Hepatocyte (in vitro differentiated cells): ENCODE measurements around the gene EIF4EBP3. TPM values are rescaled to one million over a fixed set of nuclear protein-coding genes. Genes with fewer than 3 reads are reported as not detected.
"Not testable (repeated sequence)": the region's sequence is repeated elsewhere in the genome, so short reads cannot be mapped to it uniquely, and the experiment has no call there.

Source experiments
- DNase-seq: peaks from one replicate; pipeline ENCODE4 v3.0.0-alpha.2; 2016; ENCODE audit warnings: low spot score
- H2AFZ ChIP-seq: fragments of 200-600 bp; sonication (generic); 2 replicates; pipeline ENCODE4 v1.6.0; 2016; ENCODE audit warnings: antibody characterized with exemption, mild to moderate bottlenecking
- H3K27ac ChIP-seq: fragments of 200-600 bp; sonication (generic); 2 replicates; pipeline ENCODE4 v1.5.1; 2016; ENCODE audit warnings: mild to moderate bottlenecking
- H3K27me3 ChIP-seq: fragments of 200-600 bp; sonication (generic); 2 replicates; pipeline ENCODE4 v1.6.1; 2016
- H3K36me3 ChIP-seq: fragments of 200-600 bp; sonication (generic); replicated peaks from 2 replicates; pipeline ENCODE4 v1.5.1; 2016; ENCODE audit warnings: low read depth; ENCODE audit not compliant: insufficient read depth
- H3K4me1 ChIP-seq: fragments of 200-600 bp; sonication (generic); 2 replicates; pipeline ENCODE4 v1.5.1; 2016; ENCODE audit warnings: mild to moderate bottlenecking, moderate library complexity; ENCODE audit not compliant: insufficient read depth
- H3K4me2 ChIP-seq: fragments of 200-600 bp; sonication (generic); 2 replicates; pipeline ENCODE4 v1.6.0; 2016
- H3K4me3 ChIP-seq: fragments of 200-600 bp; sonication (generic); 2 replicates; pipeline ENCODE4 v1.5.1; 2016; ENCODE audit warnings: mild to moderate bottlenecking
- H3K79me2 ChIP-seq: fragments of 200-600 bp; sonication (generic); 2 replicates; pipeline ENCODE4 v1.6.0; 2017; ENCODE audit warnings: mild to moderate bottlenecking
- H3K9me2 ChIP-seq: fragments of 200-600 bp; sonication (generic); replicated peaks from 2 replicates; pipeline ENCODE4 v1.6.0; 2017; ENCODE audit warnings: mild to moderate bottlenecking; ENCODE audit not compliant: insufficient read depth
- H3K9me3 ChIP-seq: fragments of 200-600 bp; sonication (generic); 2 replicates; pipeline ENCODE4 v1.5.1; 2016; ENCODE audit warnings: low read depth, mild to moderate bottlenecking
- H4K20me1 ChIP-seq: fragments of 200-600 bp; sonication (generic); 2 replicates; pipeline ENCODE4 v1.6.0; 2016; ENCODE audit warnings: mild to moderate bottlenecking; ENCODE audit not compliant: insufficient read depth, poor library complexity, severe bottlenecking
- EZH2 ChIP-seq: fragments of 200-600 bp; sonication (generic); IDR thresholded peaks from 2 replicates; pipeline ENCODE4 v1.6.1; 2016; ENCODE audit warnings: antibody characterized with exemption, mild to moderate bottlenecking, borderline replicate concordance
- EZH2phosphoT487 ChIP-seq: fragments of 200-600 bp; sonication (generic); IDR thresholded peaks from one replicate; pipeline ENCODE4 v1.6.1; 2018; ENCODE audit warnings: antibody characterized with exemption, mild to moderate bottlenecking, low read depth, moderate library complexity; ENCODE audit not compliant: unreplicated experiment, severe bottlenecking
- WGBS: methylation state at CpG from one replicate; pipeline ENCODE4 v1.1.6; 2016; ENCODE audit warnings: low lambda C conversion rate; ENCODE audit errors: missing lambda C conversion rate; 5-methylcytosine and 5-hydroxymethylcytosine counted together
- polyA plus RNA-seq: library from polyadenylated mRNA; unstranded; fragments of >200 nt; fragmentation: Nextera tagmentation; extraction: Ambion mirVana; gene quantifications from 2 replicates; pipeline ENCODE4 v1.2.1, GENCODE V29; 2016
- total RNA-seq: library from RNA; depleted of rRNA; stranded (reverse); fragments of >200 nt; gene quantifications from 2 replicates; pipeline ENCODE4 v1.2.3, GENCODE V29; 2014
- TF ChIP-seq, protein P1 (sequence below): fragments of 200-600 bp; sonication (generic); IDR thresholded peaks from 2 replicates; pipeline ENCODE4 v1.5.1; 2016; ENCODE audit warnings: antibody characterized with exemption, mild to moderate bottlenecking; ENCODE audit not compliant: poor library complexity

Gene EIF4EBP3
- total and polyA plus RNA-seq, 2 experiments from 2014 or later, result 2.7 to 6.9 TPM

DNA sequence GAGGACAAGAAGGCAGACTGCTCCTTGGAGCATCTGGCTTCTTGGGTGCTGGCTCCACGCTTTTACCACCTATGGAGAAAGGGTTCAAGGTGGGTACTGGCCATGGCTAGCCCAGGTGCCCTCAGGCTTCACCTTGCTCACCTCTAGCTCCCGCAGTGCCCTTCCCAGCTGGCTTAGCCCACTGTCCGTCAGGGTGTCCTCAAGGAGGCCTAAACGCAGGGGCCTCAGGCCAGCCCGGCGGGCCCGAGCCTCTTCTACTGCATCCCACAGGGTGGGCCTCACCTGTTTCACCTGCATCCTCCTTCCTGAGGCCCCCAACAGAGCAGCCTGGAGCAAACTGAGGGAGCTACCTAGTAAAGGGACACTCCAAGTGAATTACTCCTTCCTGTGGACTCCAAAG lies 26.2 kb downstream of the EIF4EBP3 start:
- no peaks in the 10 kb centered on the region for H3K79me2 ChIP-seq
- no peak for DNase-seq
- no peaks in the 10 kb centered on the region for H3K27me3 ChIP-seq
- H3K4me1 ChIP-seq, result no peaks in the 10 kb centered on the region
- H4K20me1 ChIP-seq, result no peaks in the 10 kb centered on the region
- H3K36me3 ChIP-seq, result no peaks in the 10 kb centered on the region
- H3K9me3 ChIP-seq, result no peaks in the 10 kb centered on the region
- no peak overlapping the region for H3K4me2 ChIP-seq
- TF ChIP-seq, protein P1, sequence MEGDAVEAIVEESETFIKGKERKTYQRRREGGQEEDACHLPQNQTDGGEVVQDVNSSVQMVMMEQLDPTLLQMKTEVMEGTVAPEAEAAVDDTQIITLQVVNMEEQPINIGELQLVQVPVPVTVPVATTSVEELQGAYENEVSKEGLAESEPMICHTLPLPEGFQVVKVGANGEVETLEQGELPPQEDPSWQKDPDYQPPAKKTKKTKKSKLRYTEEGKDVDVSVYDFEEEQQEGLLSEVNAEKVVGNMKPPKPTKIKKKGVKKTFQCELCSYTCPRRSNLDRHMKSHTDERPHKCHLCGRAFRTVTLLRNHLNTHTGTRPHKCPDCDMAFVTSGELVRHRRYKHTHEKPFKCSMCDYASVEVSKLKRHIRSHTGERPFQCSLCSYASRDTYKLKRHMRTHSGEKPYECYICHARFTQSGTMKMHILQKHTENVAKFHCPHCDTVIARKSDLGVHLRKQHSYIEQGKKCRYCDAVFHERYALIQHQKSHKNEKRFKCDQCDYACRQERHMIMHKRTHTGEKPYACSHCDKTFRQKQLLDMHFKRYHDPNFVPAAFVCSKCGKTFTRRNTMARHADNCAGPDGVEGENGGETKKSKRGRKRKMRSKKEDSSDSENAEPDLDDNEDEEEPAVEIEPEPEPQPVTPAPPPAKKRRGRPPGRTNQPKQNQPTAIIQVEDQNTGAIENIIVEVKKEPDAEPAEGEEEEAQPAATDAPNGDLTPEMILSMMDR, result no peak
- TF ChIP-seq EZH2phosphoT487 (no peak), EZH2 (no peak)
- no peak overlapping the region for H3K27ac ChIP-seq
- 91% methylated on average over 7 of the region's 7 CpGs for WGBS
- no peak overlapping the region for H3K4me3 ChIP-seq
- no peaks in the 10 kb centered on the region for H3K9me2 ChIP-seq
- no peak overlapping the region for H2AFZ ChIP-seq

DNA sequence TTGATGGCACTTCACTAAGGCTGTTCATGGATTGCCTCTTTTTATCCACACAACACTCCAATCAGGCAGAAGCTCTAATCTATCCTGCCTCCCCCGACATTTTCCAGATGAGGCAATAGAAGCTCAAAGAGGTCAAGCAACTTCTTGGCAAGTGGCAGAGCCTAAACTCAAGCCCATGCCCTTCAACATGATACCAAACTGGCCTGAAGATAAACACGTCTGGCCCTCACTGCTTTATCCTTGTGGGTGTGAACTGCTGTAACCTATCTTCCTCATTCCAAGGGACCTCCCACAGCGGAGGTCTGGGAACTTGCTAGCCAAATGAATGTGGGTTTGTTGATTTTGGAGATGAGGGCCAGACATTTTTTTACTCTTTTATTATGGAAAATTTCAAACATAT lies 26.7 kb downstream of the EIF4EBP3 start:
- no peaks in the 10 kb centered on the region for H4K20me1 ChIP-seq
- no peaks in the 10 kb centered on the region for H3K9me2 ChIP-seq
- no peaks in the 10 kb centered on the region for H3K9me3 ChIP-seq
- TF ChIP-seq, protein P1, result no peak
- no peaks in the 10 kb centered on the region for H3K27me3 ChIP-seq
- no peaks in the 10 kb centered on the region for H3K36me3 ChIP-seq
- no peaks in the 10 kb centered on the region for H3K79me2 ChIP-seq
- no peak overlapping the region for H3K4me3 ChIP-seq
- no peak overlapping the region for H2AFZ ChIP-seq
- no peak for DNase-seq
- no peak overlapping the region for H3K27ac ChIP-seq
- H3K4me2 ChIP-seq, result no peak overlapping the region
- 26% methylated on average over 3 of the region's 3 CpGs for WGBS
- no peaks in the 10 kb centered on the region for H3K4me1 ChIP-seq

DNA sequence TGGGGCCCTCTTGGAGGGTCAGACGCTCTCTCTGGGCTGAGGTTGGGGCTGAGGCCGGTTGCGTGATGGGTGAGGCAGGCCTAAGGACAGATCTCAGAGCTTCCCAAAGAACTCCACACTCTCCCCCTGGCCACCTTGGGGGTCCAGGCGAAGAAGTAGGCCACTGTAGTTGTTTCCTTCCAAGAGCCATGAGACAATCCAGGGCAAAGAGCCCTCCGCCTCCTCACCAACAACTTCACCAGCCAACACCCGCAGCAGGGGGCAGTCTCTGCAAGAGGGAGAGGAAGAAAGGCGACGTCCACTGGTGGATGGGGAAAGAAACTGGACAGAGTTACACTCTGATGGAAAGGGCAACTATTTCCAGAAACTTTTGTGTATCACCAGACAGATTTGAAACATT lies 27.8 kb downstream of the EIF4EBP3 start:
- no peak for DNase-seq
- WGBS, result 86% methylated on average over 8 of the region's 8 CpGs
- Histone ChIP-seq H3K4me3 (no peak overlapping the region), H3K79me2 (no peaks in the 10 kb centered on the region), H3K9me2 (no peaks in the 10 kb centered on the region), H3K9me3 (no peaks in the 10 kb centered on the region), H3K27me3 (no peaks in the 10 kb centered on the region), H4K20me1 (no peaks in the 10 kb centered on the region), H2AFZ (no peak overlapping the region), H3K36me3 (no peaks in the 10 kb centered on the region), H3K4me1 (no peaks in the 10 kb centered on the region), H3K4me2 (no peak overlapping the region), H3K27ac (no peak overlapping the region)
- TF ChIP-seq, protein P1, result no peak
- TF ChIP-seq EZH2 (no peak), EZH2phosphoT487 (no peak)

DNA sequence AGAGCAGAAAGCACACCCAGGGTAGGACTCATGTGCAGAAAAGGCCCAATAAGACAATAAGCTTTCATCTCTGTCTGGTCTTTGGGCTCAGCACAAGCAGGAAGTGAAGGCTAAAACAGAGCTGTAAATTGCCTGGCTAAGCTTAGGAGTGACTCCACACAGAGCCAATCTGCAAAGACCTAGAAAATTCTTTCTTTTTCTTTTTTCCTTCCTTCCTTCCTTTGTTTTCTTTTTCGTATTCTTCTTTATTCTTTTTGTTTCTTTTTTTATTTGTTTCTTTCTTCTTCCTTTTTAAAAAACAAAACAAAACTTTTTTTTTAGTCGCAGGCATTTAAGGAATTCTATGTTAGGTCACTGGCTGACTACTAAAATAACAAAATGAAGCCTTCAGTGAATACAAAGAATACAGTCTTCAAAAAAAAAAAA lies 29.3 kb downstream of the EIF4EBP3 start:
- no peak for DNase-seq
- Histone ChIP-seq H3K4me1 (no peaks in the 10 kb centered on the region), H3K4me3 (no peak overlapping the region), H3K27me3 (no peaks in the 10 kb centered on the region), H3K79me2 (no peaks in the 10 kb centered on the region), H3K9me3 (no peaks in the 10 kb centered on the region), H2AFZ (no peak overlapping the region), H3K27ac (no peak overlapping the region), H3K4me2 (no peak overlapping the region), H4K20me1 (no peaks in the 10 kb centered on the region), H3K9me2 (no peaks in the 10 kb centered on the region), H3K36me3 (no peaks in the 10 kb centered on the region)
- 68% methylated on average over 2 of the region's 2 CpGs for WGBS
- TF ChIP-seq EZH2 (no peak), EZH2phosphoT487 (no peak)
- TF ChIP-seq, protein P1, result no peak

DNA sequence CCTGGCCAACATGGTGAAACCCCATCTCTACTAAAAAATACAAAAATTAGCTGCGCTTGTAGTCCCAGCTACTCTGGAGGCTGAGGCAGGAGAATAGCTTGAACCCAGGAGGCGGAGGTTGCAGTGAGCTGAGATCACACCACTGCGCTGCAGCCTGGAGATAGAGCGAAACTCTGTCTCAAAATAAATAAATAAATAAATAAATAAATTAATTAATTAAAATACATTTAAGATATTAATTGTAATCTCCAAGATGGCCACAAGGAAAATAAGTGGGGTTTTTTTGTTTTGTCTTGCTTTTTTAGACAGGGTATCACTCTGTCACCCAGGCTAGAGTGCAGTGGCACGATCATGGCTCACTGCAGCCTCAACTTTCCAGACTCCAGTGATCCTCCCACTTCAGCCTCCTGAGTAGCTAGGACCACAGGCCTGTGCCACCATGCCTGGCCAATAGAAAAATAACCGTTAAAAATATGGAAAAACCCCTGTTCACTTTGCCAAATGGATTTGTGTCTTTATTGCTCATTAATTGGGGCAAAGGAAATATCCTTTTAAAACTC lies 31.8 kb downstream of the EIF4EBP3 start:
- not testable (repeated sequence) for H3K27me3 ChIP-seq, H3K79me2 ChIP-seq, H3K4me1 ChIP-seq, H3K9me2 ChIP-seq, H2AFZ ChIP-seq, H3K9me3 ChIP-seq, DNase-seq, H3K27ac ChIP-seq, H3K4me3 ChIP-seq, H3K4me2 ChIP-seq, H3K36me3 ChIP-seq, H4K20me1 ChIP-seq
- WGBS, result 90% methylated on average over 6 of the region's 6 CpGs
